Right lobe of liver (tissue), 4 donors: Measurements from ENCODE around the gene CPB1.

Experiments
- POLR2A ChIP-seq: fragments of 450-650 bp; IDR thresholded peaks from one replicate; pipeline ENCODE4 v1.6.1; 2017; ENCODE audit warnings: antibody characterized with exemption, mild to moderate bottlenecking
- TF ChIP-seq, protein P1 (sequence below), 4 donors: fragments of 200-600 bp in 3 of 4; fragments of 450-650 bp in 1 of 4; IDR thresholded peaks; one replicate each; pipeline versions ENCODE4 v1.5.1 to v1.8.0; 2016 to 2022; ENCODE audit warnings: antibody characterized with exemption in 4 of 4, mild to moderate bottlenecking in 2 of 4
- donor health status: DM: no; HTN: no; CAD: no.
- donor health status: DM: no; HTN: no; CAD: no.
- donor health status: DM: no; HTN: yes; CAD: no.

DNA sequence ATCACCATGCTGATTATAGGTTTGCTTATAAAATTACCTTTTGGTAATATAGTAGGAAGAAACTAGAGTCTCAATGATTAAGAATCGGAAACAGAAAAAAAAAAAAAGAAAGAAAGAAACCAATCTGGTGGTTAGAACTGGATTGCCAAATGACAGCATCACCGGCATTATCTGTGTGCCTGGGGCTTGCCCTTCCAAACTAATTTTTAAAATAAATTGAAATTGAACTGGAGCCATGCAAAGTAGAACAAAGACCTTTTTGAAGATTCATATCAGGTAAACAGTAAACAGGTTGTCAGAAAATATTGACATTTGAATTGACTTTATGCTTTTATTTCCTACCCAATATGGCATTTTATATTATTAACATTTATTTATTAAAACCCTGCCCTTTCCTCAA lies 11.2 kb upstream of the CPB1 start:
- TF ChIP-seq, protein P1, sequence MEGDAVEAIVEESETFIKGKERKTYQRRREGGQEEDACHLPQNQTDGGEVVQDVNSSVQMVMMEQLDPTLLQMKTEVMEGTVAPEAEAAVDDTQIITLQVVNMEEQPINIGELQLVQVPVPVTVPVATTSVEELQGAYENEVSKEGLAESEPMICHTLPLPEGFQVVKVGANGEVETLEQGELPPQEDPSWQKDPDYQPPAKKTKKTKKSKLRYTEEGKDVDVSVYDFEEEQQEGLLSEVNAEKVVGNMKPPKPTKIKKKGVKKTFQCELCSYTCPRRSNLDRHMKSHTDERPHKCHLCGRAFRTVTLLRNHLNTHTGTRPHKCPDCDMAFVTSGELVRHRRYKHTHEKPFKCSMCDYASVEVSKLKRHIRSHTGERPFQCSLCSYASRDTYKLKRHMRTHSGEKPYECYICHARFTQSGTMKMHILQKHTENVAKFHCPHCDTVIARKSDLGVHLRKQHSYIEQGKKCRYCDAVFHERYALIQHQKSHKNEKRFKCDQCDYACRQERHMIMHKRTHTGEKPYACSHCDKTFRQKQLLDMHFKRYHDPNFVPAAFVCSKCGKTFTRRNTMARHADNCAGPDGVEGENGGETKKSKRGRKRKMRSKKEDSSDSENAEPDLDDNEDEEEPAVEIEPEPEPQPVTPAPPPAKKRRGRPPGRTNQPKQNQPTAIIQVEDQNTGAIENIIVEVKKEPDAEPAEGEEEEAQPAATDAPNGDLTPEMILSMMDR (IDR thresholded peaks at IDR 0.05) = no peak
- TF ChIP-seq POLR2A = no peak
